Activated CD4-positive, CD25-positive, alpha-beta regulatory T cell treated with anti-CD3 and anti-CD28 coated beads, Interleukin-2, amount 50 U/mL, for 72 hours (primary cell): ENCODE measurements around the gene KIAA1958.

ENCODE experiments used
- DNase-seq: peaks from one replicate; pipeline ENCODE4 v3.0.0; 2021

KIAA1958 gene

DNA sequence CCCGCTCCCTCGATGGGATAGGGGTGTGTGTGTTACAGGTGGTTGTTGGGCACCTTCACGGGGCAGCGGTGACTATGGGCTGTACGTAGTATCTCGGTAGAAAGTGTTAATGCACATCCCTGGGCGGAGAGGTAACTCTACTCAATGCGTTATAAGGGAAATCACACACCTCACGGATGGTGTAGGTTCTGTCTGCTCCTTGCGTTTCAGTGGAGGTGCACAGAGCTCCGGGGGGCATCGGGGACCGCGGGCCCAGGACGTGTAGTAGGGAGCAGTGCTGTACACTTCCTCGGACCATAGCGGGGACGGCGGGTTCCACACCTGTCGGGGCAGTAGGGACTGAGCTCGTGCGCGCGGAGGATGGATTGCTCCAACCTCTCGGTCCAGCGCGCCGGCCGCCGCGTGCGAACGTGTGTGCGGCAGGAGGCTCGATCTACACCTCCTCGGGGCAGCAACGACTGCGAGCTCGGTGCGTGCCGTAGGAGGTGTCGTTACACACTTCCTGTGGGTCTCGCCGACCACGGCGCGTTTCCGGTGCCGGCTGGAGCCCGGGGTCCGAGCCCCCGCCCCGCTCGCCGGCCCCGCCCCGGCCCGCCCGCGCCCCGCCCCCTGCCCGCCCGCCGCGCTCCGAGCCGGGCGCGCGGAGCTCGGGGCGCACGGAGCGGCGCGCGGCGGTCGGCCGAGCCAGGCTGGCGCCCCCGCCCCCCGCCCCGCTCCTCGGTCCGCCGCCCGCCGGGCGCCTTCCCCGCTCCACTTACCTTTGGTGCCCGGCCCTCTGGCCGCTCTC lies at the start of gene KIAA1958:
Gene KIAA1958, plus strand, starts transcription at position 607 of the 787 bp plus-strand sequence. CDS start 87,254 bp downstream, outside the sequence.
- DNase-seq = peak; percentile 82

DNA sequence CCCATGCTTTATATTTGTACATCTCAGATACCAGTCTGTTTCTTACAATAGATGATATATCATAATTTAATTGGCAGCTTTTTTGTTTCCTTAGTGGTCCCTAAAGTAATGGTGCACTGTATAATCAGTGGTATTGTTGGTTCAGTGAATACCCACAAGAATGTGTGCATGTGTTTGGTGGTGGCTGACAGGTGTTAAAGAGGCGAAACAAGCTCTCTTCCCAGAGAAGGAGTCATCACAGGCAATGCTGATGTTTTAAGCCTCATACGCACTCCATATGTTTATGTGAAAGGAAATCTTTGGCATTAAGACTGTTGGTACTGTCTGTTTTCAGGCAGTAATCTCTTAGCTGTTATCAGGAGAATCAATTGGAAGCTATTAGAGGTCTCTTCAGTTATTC lies 49.2 kb upstream of the KIAA1958 start:
- no peak for DNase-seq

DNA sequence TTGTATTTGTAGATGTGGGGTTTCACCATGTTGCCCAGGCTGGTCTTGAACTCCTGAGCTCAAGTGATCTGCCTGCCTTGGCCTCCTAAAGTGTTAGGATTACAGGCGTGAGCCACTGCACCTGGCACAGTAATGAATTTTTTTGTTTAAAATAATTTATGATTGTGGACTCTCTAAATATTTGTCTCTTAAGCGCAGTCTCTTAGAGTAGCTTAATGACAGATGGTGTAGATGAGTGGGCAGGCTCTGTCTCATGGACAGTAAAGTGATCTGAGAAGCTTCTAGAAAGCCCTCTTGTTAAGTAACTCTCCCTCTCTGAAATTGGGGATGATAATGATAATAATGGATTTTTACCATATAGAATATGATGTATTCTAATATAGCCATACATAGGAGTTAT lies 47.5 kb upstream of the KIAA1958 start:
- DNase-seq = no peak

DNA sequence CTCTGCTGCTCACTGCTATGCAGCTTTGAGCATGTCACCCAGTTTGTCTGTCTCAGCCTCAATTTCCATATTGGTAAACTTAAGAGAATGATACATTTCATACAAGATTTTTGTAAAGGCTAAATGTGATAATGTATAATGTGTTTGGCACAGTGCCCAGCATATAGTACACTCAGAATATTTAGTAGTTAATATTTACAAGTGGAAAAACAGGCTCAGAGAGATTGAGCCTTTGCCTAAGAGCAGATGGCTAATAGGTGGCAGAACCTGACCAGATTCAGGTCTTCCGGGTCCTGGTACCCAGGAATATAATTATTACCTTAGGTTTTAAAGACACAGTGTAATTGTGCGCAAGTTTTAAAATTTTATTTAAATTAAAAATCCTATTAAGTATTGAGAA lies 46.8 kb upstream of the KIAA1958 start:
- DNase-seq = no peak

GRCh38 chr9:112443200-112443599 lies 43.4 kb upstream of the KIAA1958 start:
- no peak for DNase-seq

GRCh38 chr9:112443636-112444035 lies 43.0 kb upstream of the KIAA1958 start:
- DNase-seq = no peak

DNA sequence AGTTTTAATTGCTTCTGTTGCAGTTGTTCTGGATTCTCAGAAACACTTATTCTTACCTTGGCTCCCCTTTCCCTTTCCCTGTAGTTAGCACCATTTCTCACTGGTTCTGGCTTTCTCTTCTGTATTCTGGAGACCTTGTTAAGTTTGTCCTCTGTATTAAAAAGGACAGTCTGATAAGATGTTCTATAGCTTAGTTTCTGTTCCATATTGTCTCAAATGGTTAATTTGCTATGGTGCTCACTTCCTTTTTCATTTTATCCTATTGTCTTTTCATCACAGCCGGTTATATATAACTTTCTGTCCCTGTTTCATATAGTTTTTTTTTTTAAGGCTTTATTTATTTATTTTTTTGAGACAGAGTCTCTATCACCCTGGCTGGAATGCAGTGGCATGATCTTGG lies 41.4 kb upstream of the KIAA1958 start:
- DNase-seq = no peak

DNA sequence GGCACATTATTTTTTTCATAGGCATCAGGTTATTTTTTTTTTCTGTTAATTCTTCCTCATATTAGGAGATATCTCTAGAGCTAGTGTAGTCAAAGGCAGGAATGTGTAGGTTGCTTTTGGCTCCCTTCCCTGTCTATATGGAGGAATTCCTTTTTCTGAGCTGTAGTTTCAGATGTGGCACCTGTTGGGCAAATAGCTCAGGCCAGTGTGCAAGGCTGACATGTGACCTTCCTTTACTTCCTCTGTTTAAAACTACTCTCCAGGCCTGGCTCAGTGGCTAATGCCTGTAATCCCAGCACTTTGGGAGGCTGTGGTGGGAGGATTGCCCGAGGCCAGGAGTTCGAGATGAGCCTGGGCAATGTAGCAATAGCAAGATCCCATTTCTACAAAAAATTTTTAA lies 40.5 kb upstream of the KIAA1958 start:
- DNase-seq = no peak

GRCh38 chr9:112446526-112446925 lies 40.1 kb upstream of the KIAA1958 start:
- DNase-seq = no peak

GRCh38 chr9:112447283-112447761 lies 39.3 kb upstream of the KIAA1958 start:
- no peak for DNase-seq

GRCh38 chr9:112462855-112463254 lies 23.8 kb upstream of the KIAA1958 start:
- DNase-seq = no peak

DNA sequence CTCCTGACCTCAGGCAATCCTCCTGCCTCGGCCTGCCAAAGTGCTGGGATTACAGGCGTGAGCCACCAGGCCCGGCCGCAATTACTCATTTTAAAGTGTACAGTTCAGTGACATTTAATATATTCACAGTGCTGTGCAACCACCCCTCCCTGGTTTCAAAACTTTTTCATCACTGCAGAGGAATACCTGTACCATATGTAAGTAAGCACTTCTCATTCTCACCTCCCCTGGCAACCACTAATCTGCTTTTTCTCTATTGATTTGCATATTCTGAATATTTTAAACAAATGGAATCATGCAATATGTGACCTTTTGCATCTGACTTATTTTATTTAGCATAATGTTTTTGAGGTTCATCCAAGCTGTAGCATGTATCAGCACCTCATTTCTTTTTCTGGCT lies 21.3 kb upstream of the KIAA1958 start:
- DNase-seq = no peak

DNA sequence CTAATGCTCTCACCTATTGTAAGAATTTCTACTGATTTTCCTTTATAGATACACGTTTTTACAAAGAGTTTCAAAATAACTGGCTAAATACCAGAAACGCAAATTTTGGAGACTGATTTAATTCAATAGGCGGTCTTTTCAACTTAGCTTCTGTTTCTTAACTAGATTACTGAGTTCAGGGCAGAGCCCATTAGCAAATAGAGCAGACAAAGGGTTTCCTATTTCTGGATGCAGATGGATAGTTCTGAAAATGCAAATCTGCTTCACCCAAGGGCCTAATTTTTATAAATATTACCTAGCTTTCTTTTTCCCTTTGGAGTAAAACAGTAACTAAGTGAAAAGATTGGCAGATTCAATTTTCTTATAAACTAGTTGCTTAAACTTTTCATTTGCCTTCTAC lies 13.6 kb upstream of the KIAA1958 start:
- DNase-seq = no peak

DNA sequence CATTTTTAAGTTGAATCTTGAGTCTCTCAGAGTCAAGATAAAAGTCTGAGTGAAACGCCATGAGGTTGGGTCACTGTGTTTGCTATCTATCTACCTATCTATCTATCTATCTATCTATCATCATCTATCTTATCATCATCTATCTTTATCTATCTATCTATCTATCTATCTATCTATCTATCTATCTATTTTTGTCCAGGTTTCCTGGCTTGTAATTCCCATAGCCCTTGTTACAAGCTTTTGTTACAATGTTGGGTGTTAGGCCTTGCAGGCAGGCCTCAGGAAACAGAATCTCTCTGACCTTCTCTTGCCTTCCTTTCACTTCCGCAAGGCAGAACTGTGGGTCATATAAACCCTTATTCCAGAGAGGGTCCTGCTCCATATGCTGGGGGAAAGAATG lies 12.6 kb upstream of the KIAA1958 start:
- no peak for DNase-seq

DNA sequence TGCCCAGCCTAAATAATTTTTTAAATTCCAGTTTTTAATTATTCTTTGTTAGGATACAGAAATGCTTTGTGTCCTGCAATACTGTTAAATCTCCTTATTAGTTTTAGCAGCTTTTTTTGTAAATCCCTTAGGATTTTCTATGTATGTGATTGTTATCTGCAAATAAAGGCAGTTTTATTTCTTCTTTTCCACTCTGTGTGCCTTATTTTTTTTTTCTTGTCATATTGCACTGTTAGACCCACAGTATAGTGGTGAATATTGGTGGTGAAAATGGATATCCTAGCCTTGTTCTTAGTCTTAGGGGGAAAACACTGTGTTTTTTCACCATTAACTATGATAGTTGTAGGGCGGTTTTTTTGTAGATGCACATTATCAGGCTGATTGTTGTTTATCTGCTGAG lies 11.3 kb upstream of the KIAA1958 start:
- DNase-seq = no peak

- DNase-seq = no peak
These were observed 9.3 kb upstream of the KIAA1958 start for GRCh38 chr9:112477330-112477729.

GRCh38 chr9:112479221-112479620 lies 7.4 kb upstream of the KIAA1958 start:
- no peak for DNase-seq

DNA sequence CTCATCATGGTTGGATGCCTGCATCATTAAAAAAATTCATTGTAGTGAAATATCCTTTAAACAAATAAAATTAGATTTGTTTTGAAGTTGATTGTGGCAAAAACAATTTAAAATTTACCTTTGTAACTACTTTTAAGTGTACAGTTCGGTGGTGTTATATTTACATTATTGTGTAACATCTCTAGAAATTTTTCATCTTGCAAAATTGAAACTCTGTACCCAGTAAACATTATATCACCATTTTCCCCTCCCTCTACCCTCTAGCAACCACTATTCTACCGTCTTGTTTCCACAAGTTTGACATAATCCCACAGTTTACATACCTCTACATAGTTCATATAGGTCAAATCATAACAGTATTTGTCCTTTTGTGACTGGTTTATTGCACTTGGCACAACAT lies 2.0 kb upstream of the KIAA1958 start:
- no peak for DNase-seq

DNA sequence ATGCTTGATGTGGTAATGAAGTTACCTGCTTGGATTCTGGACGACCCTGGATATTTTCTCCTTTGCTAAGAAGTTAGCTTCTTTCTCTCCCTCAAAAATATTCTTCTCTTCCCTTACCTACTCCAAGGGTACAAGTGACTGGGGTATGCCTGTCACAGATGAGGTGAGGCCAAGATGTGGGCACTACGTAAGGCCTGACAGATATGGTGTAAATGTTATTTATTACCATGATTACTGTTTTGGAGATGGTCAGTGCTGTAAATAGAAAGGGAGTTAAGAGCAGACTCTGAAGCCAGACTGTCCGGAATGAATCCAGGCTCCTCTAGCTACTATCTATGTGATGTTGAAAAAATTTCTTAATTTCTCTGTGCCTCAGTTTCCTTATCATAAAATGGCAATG lies 1.1 kb upstream of the KIAA1958 start:
- DNase-seq = no peak

DNA sequence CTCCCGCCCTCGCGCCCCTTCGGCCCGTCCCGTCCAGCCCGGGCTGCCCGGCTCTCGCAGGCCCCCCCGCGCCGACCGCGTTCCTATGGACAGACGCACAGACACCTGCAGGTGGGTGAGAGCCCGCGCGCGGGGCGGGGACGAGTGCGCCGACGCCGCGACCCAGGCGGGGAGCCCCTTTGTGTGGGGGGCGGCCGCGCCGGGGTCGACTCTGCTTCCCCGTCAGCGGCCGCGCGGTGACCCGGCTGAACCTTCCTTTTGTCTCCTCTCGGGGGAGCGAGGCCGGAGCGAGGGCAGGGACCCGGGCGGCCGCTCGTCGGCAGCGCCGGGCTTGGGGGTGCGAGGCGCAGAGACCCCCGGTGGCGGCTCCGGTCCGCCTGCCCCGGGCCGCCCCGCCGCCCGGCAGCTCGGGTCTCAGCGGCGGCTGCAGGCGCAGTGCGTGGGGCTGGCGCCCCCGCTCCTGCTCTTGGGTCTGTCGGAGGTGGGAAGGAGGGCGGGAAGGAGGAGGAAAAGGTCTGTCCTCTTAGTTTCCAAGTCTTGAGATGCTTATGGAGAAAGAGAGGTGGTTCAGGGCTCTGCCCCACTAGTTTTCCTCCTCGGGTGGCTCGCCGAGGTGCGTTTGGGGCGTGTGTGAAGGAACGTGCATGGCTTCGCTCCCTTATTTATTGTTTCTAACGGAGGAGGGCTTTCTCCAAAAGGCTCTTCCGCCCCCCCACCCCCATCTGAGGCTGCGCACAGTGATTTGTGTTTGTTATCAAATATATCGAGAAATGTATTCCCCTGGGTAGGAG lies 576 bp downstream of the KIAA1958 start:
- DNase-seq = peak; percentile 63

GRCh38 chr9:112487799-112488340 lies 1.2 kb downstream of the KIAA1958 start:
- DNase-seq = no peak

- no peak for DNase-seq
These were observed 2.5 kb downstream of the KIAA1958 start for GRCh38 chr9:112489039-112489546.

DNA sequence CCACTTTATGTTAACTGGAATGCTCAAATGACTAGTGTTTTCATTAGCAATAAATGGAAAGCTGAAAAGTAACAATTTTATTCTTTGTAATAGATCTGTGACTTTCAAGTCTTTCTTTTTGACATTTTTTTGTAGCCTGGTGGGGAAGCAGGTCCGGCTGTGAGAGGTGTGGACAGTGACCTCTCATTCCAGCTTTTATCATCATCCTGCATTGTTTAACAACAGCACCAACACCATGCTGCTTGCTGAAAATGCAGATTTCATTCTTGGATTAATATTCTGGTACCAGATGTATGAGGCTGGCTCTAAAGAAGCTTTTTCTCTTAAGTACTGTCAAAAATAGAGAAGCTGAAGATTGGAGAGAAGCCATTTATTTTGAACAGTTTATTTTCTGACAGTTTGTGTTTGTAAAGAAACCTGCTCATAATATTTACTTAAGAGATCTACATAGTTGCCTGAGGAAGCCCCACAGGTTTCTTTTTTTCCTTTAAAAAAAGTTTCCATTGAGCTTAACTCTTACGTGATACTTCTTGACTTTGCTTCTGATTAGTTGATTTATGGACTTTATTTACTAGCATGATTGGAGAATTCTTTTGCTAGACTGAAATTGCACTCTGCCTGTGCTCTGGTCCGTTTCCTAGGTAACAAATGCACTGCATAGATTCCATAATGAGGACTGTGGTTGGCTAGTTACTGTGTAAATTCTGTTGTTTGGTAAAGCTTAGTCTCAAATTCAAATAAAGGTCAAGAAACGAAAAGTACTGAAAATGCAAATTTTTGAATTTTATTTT lies 3.4 kb downstream of the KIAA1958 start:
- DNase-seq = no peak
